GM12872 (cell line): Measurements from ENCODE around the gene DUXB.

ENCODE experiments used
- CTCF ChIP-seq: IDR thresholded peaks from 3 replicates; pipeline ENCODE4 v1.5.1; 2011; ENCODE audit warnings: low read depth, mild to moderate bottlenecking, low read length, moderate library complexity; ENCODE audit not compliant: insufficient read depth

DUXB gene

GRCh38 chr16:75732871-75733270, 31.6 kb upstream of the DUXB start:
- no peak for TF ChIP-seq CTCF

GRCh38 chr16:75727221-75727620, 26.0 kb upstream of the DUXB start:
- no peak for TF ChIP-seq CTCF

GRCh38 chr16:75726390-75726789, 25.1 kb upstream of the DUXB start, which contains the start of gene CPHXL:
Gene CPHXL, minus strand, starts transcription at chr16:75726490. Its CDS starts 48 bp downstream, at chr16:75726442.
- TF ChIP-seq CTCF: no peak

- TF ChIP-seq CTCF: no peak
These were observed 17.2 kb upstream of the DUXB start for GRCh38 chr16:75718452-75718851.

GRCh38 chr16:75714661-75715060, 13.4 kb upstream of the DUXB start:
- TF ChIP-seq CTCF: no peak

GRCh38 chr16:75710344-75710743, 9.1 kb upstream of the DUXB start:
- no peak for TF ChIP-seq CTCF

- TF ChIP-seq CTCF: no peak
These were observed 2.0 kb upstream of the DUXB start for GRCh38 chr16:75703306-75703705.

- TF ChIP-seq CTCF: no peak
These were observed 981 bp upstream of the DUXB start for GRCh38 chr16:75702242-75702641.
